Thyroid gland (tissue), 4 donors: Measurements from ENCODE around the gene ANKRD13B.

Experiments used
- POLR2A ChIP-seq, 2 donors: fragments of 450-650 bp; IDR thresholded peaks; one replicate each; pipeline ENCODE4 v1.6.1; 2017; ENCODE audit warnings: antibody characterized with exemption in 2 of 2, mild to moderate bottlenecking in 2 of 2, moderate library complexity in 1 of 2
- TF ChIP-seq, protein P1 (sequence below), 6 experiments: fragments of 200-600 bp in 3 of 6; fragments of 450-650 bp in 3 of 6; sonication (generic) in 3 of 6; IDR thresholded peaks; one replicate each; pipeline ENCODE4 v1.5.1; 2016 to 2019; ENCODE audit warnings: antibody characterized with exemption in 6 of 6, mild to moderate bottlenecking in 2 of 6, inconsistent platforms in 1 of 6, moderate library complexity in 1 of 6

- TF ChIP-seq, protein P1, sequence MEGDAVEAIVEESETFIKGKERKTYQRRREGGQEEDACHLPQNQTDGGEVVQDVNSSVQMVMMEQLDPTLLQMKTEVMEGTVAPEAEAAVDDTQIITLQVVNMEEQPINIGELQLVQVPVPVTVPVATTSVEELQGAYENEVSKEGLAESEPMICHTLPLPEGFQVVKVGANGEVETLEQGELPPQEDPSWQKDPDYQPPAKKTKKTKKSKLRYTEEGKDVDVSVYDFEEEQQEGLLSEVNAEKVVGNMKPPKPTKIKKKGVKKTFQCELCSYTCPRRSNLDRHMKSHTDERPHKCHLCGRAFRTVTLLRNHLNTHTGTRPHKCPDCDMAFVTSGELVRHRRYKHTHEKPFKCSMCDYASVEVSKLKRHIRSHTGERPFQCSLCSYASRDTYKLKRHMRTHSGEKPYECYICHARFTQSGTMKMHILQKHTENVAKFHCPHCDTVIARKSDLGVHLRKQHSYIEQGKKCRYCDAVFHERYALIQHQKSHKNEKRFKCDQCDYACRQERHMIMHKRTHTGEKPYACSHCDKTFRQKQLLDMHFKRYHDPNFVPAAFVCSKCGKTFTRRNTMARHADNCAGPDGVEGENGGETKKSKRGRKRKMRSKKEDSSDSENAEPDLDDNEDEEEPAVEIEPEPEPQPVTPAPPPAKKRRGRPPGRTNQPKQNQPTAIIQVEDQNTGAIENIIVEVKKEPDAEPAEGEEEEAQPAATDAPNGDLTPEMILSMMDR (IDR thresholded peaks at IDR 0.05): no peak
- TF ChIP-seq POLR2A (IDR thresholded peaks at IDR 0.05): no peak
Measured at GRCh38 chr17:29557085-29557738, 35.7 kb upstream of the ANKRD13B start.
